Neural progenitor cell (in vitro differentiated cells): Measurements from ENCODE around the gene COL6A5. TPM values are rescaled to one million over a fixed set of nuclear protein-coding genes. Genes with fewer than 3 reads are reported as not detected.

Experiments
- DNase-seq: peaks from one replicate; pipeline ENCODE4 v3.0.0-alpha.2; 2016; ENCODE audit warnings: low spot score
- H2AFZ ChIP-seq: fragments of 200-600 bp; sonication (generic); replicated peaks from 2 replicates; pipeline ENCODE4 v1.6.1; 2016; ENCODE audit warnings: antibody characterized with exemption
- H3F3A ChIP-seq: fragments of 200-600 bp; sonication (generic); 2 replicates; pipeline ENCODE4 v1.6.1; 2016; ENCODE audit warnings: antibody characterized with exemption, low read depth
- H3K27ac ChIP-seq: fragments of 200-600 bp; sonication (generic); 2 replicates; pipeline ENCODE4 v1.5.1; 2016; ENCODE audit warnings: mild to moderate bottlenecking
- H3K27me3 ChIP-seq: fragments of 200-600 bp; sonication (generic); 2 replicates; pipeline ENCODE4 v1.6.1; 2016; ENCODE audit warnings: mild to moderate bottlenecking, moderate library complexity
- H3K36me3 ChIP-seq: fragments of 200-600 bp; sonication (generic); 2 replicates; pipeline ENCODE4 v1.5.1; 2016
- H3K4me1 ChIP-seq: fragments of 200-600 bp; sonication (generic); 2 replicates; pipeline ENCODE4 v1.6.1; 2016; ENCODE audit warnings: mixed run types
- H3K4me2 ChIP-seq: fragments of 200-600 bp; sonication (generic); 2 replicates; pipeline ENCODE4 v1.6.1; 2016
- H3K4me3 ChIP-seq: fragments of 200-600 bp; sonication (generic); 2 replicates; pipeline ENCODE4 v1.5.1; 2016
- H3K79me2 ChIP-seq: fragments of 200-600 bp; sonication (generic); 2 replicates; pipeline ENCODE4 v1.6.1; 2016; ENCODE audit warnings: low read depth
- H3K9ac ChIP-seq: fragments of 200-600 bp; sonication (generic); 2 replicates; pipeline ENCODE4 v1.6.1; 2016
- H3K9me3 ChIP-seq: fragments of 200-600 bp; sonication (generic); 2 replicates; pipeline ENCODE4 v1.5.1; 2016; ENCODE audit warnings: low read depth
- H4K20me1 ChIP-seq: fragments of 200-600 bp; sonication (generic); 2 replicates; pipeline ENCODE4 v1.6.1; 2016; ENCODE audit warnings: low read depth
- H3K27ac Mint-ChIP-seq: 3 replicates; pipeline ENCODE4 v1.8.0; 2021; ENCODE audit warnings: mixed read lengths
- H3K27me3 Mint-ChIP-seq: 2 replicates; pipeline ENCODE4 v1.8.0; 2022; ENCODE audit warnings: low read depth, mild to moderate bottlenecking, inconsistent platforms, moderate library complexity, mixed read lengths; ENCODE audit not compliant: insufficient read depth
- H3K36me3 Mint-ChIP-seq: 3 replicates; pipeline ENCODE4 v1.8.0; 2021; ENCODE audit warnings: mixed read lengths
- H3K4me1 Mint-ChIP-seq: 3 replicates; pipeline ENCODE4 v1.8.0; 2021; ENCODE audit warnings: mixed read lengths
- H3K4me3 Mint-ChIP-seq: 3 replicates; pipeline ENCODE4 v1.8.0; 2021; ENCODE audit warnings: mild to moderate bottlenecking, moderate library complexity, mixed read lengths
- H3K9me3 Mint-ChIP-seq: 3 replicates; pipeline ENCODE4 v1.8.0; 2020; ENCODE audit warnings: mixed read lengths
- CTCF ChIP-seq: fragments of 200-600 bp; sonication (generic); IDR thresholded peaks from 2 replicates; pipeline ENCODE4 v1.5.1; 2017; ENCODE audit warnings: antibody characterized with exemption, mild to moderate bottlenecking
- EZH2 ChIP-seq: fragments of 200-600 bp; sonication (generic); IDR thresholded peaks from 2 replicates; pipeline ENCODE4 v1.6.1; 2017; ENCODE audit warnings: antibody characterized with exemption, mild to moderate bottlenecking, moderate library complexity
- EZH2phosphoT487 ChIP-seq: fragments of 200-600 bp; sonication (generic); IDR thresholded peaks from 2 replicates; pipeline ENCODE4 v1.6.1; 2017; ENCODE audit warnings: antibody characterized with exemption
- total RNA-seq: library from RNA; depleted of rRNA; stranded (reverse); fragments of >200 nt; gene quantifications from 2 replicates; pipeline ENCODE4 v1.2.3, GENCODE V29; 2015; ENCODE audit warnings: low replicate concordance

COL6A5 gene
- total RNA-seq, 1 donor from 2014 or later, result not detected

GRCh38 chr3:130392266-130392665, 46.8 kb downstream of the COL6A5 start:
- H3K27ac ChIP-seq, result no peak overlapping the region
- H3K27ac Mint-ChIP-seq, result no peak overlapping the region

GRCh38 chr3:130393594-130393993, 48.1 kb downstream of the COL6A5 start:
- no peaks in the 10 kb centered on the region for H3K9me3 Mint-ChIP-seq
- no peak for DNase-seq
- H3K36me3 Mint-ChIP-seq, result no peaks in the 10 kb centered on the region
- Histone ChIP-seq H3K4me3 (no peak overlapping the region), H3F3A (no peaks in the 10 kb centered on the region), H3K27me3 (no peaks in the 10 kb centered on the region), H3K36me3 (no peaks in the 10 kb centered on the region), H3K4me1 (no peaks in the 10 kb centered on the region), H3K4me2 (no peak overlapping the region), H4K20me1 (no peaks in the 10 kb centered on the region), H2AFZ (no peak overlapping the region), H3K79me2 (no peaks in the 10 kb centered on the region), H3K27ac (no peak overlapping the region), H3K9me3 (no peaks in the 10 kb centered on the region), H3K9ac (no peak overlapping the region)
- no peaks in the 10 kb centered on the region for H3K27me3 Mint-ChIP-seq
- H3K4me3 Mint-ChIP-seq, result no peak overlapping the region
- no peak for TF ChIP-seq EZH2phosphoT487
- no peak for TF ChIP-seq CTCF
- no peak for TF ChIP-seq EZH2
- no peak overlapping the region for H3K27ac Mint-ChIP-seq
- H3K4me1 Mint-ChIP-seq, result no peaks in the 10 kb centered on the region

More at GRCh38 chr3:130392266-130392665, 46.8 kb downstream of the COL6A5 start:
- H3K36me3 ChIP-seq, result no peaks in the 10 kb centered on the region
- H3K36me3 Mint-ChIP-seq, result no peaks in the 10 kb centered on the region
- no peak for DNase-seq
- no peaks in the 10 kb centered on the region for H3K4me1 ChIP-seq
- no peaks in the 10 kb centered on the region for H3K27me3 ChIP-seq
- no peak overlapping the region for H3K4me2 ChIP-seq
- H3K79me2 ChIP-seq, result no peaks in the 10 kb centered on the region
- no peaks in the 10 kb centered on the region for H3K4me1 Mint-ChIP-seq
- H3K9me3 Mint-ChIP-seq, result no peaks in the 10 kb centered on the region
- no peak overlapping the region for H3K9ac ChIP-seq
- no peaks in the 10 kb centered on the region for H3K9me3 ChIP-seq
- no peaks in the 10 kb centered on the region for H3F3A ChIP-seq
- H4K20me1 ChIP-seq, result no peaks in the 10 kb centered on the region
- H3K4me3 ChIP-seq, result no peak overlapping the region
- no peak overlapping the region for H3K4me3 Mint-ChIP-seq
- H2AFZ ChIP-seq, result no peak overlapping the region
- TF ChIP-seq EZH2 (no peak), EZH2phosphoT487 (no peak), CTCF (no peak)
- H3K27me3 Mint-ChIP-seq, result no peaks in the 10 kb centered on the region

GRCh38 chr3:130395331-130395730, 49.9 kb downstream of the COL6A5 start:
- H4K20me1 ChIP-seq, result no peaks in the 10 kb centered on the region
- no peaks in the 10 kb centered on the region for H3K4me1 ChIP-seq
- no peaks in the 10 kb centered on the region for H3K79me2 ChIP-seq
- H3F3A ChIP-seq, result no peaks in the 10 kb centered on the region
- H2AFZ ChIP-seq, result no peak overlapping the region
- H3K9me3 Mint-ChIP-seq, result no peaks in the 10 kb centered on the region
- no peaks in the 10 kb centered on the region for H3K4me1 Mint-ChIP-seq
- no peak overlapping the region for H3K4me3 Mint-ChIP-seq
- DNase-seq, result no peak
- no peaks in the 10 kb centered on the region for H3K36me3 ChIP-seq
- no peak overlapping the region for H3K9ac ChIP-seq
- no peaks in the 10 kb centered on the region for H3K27me3 Mint-ChIP-seq
- no peaks in the 10 kb centered on the region for H3K36me3 Mint-ChIP-seq
- no peak overlapping the region for H3K27ac Mint-ChIP-seq
- H3K27me3 ChIP-seq, result no peaks in the 10 kb centered on the region
- no peaks in the 10 kb centered on the region for H3K9me3 ChIP-seq
- H3K27ac ChIP-seq, result no peak overlapping the region
- TF ChIP-seq EZH2phosphoT487 (no peak), EZH2 (no peak), CTCF (no peak)
- H3K4me2 ChIP-seq, result no peak overlapping the region
- no peak overlapping the region for H3K4me3 ChIP-seq
